Suprapubic skin (tissue), 4 donors: Measurements from ENCODE around the gene MPDZ. TPM values are rescaled to one million over a fixed set of nuclear protein-coding genes. Genes with fewer than 3 reads are reported as not detected.

Experiments used
- DNase-seq, 2 donors: peaks; one replicate each; pipeline ENCODE4 v3.0.0-alpha.2; 2019; ENCODE audit warnings: low spot score in 2 of 2
- H3K27ac ChIP-seq: fragments of 200-600 bp; sonication (generic); one replicate; pipeline ENCODE4 v1.5.1; 2019
- H3K27me3 ChIP-seq: fragments of 200-600 bp; sonication (generic); one replicate; pipeline ENCODE4 v1.5.1; 2019
- H3K36me3 ChIP-seq: fragments of 200-600 bp; sonication (generic); one replicate; pipeline ENCODE4 v1.5.1; 2019
- H3K4me1 ChIP-seq: fragments of 200-600 bp; sonication (generic); one replicate; pipeline ENCODE4 v1.5.1; 2019
- H3K4me3 ChIP-seq: fragments of 200-600 bp; sonication (generic); one replicate; pipeline ENCODE4 v1.5.1; 2019; ENCODE audit warnings: mild to moderate bottlenecking
- H3K9me3 ChIP-seq: fragments of 200-600 bp; sonication (generic); one replicate; pipeline ENCODE4 v1.5.1; 2019
- EP300 ChIP-seq: sonication (generic); formaldehyde crosslinking; IDR thresholded peaks from one replicate; pipeline ENCODE4 v1.6.1; 2017; ENCODE audit warnings: antibody characterized with exemption
- POLR2A ChIP-seq, 2 donors: fragments of 450-650 bp; IDR thresholded peaks; one replicate each; pipeline ENCODE4 v1.6.1; 2017; ENCODE audit warnings: antibody characterized with exemption in 2 of 2, mild to moderate bottlenecking in 2 of 2, moderate library complexity in 2 of 2
- POLR2AphosphoS5 ChIP-seq, 3 donors: sonication (generic); formaldehyde crosslinking; IDR thresholded peaks; one replicate each; pipeline ENCODE4 v1.6.1; 2017; ENCODE audit warnings: antibody characterized with exemption in 3 of 3
- WGBS: methylation state at CpG from one replicate; pipeline ENCODE4 v1.1.5; 2018; 5-methylcytosine and 5-hydroxymethylcytosine counted together
- total RNA-seq, 4 donors: library from RNA; depleted of rRNA; stranded (reverse); fragments of >200 nt; gene quantifications; one replicate each; pipeline ENCODE4 v1.1.0, GENCODE V29; 2016
- TF ChIP-seq, protein P1 (sequence below), 2 donors: fragments of 200-600 bp in 1 of 2; fragments of 450-650 bp in 1 of 2; sonication (generic) in 1 of 2; IDR thresholded peaks; one replicate each; pipeline ENCODE4 v1.5.1; 2016 to 2019; ENCODE audit warnings: antibody characterized with exemption in 2 of 2, mild to moderate bottlenecking in 1 of 2, moderate library complexity in 1 of 2

The MPDZ gene
- total RNA-seq, 4 donors from 2014 or later = 4.7 to 13.4 (median 9.2) TPM

DNA sequence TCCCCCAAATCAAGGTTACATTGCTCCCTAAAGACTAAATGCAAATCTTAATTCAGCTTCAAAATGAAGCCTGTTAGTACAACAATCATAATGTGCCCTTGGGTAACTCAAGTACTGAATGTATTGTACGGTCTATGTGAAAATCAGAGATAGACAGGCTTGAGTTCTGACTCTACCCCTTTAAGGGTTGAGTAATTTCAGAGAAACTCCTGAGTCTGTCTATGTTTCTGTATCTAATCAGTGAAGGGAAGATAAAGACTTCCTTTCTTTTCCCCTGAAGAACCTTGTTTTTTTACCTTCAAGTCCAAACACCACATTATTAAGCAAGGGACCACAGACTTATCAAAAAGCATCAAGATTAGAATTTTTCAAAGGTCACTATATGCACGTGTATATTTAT lies 108.2 kb downstream of the MPDZ start:
- Histone ChIP-seq H3K4me3 (no peak overlapping the region), H3K27me3 (no peaks in the 10 kb centered on the region), H3K27ac (no peak overlapping the region), H3K9me3 (no peaks in the 10 kb centered on the region), H3K4me1 (no peaks in the 10 kb centered on the region), H3K36me3 (peaks cover 13% of the 10 kb centered on the region)
- TF ChIP-seq POLR2A (IDR thresholded peaks at IDR 0.05) = no peak
- TF ChIP-seq EP300 = no peak
- no peak for TF ChIP-seq POLR2AphosphoS5 (IDR thresholded peaks at IDR 0.05)
- TF ChIP-seq, protein P1, sequence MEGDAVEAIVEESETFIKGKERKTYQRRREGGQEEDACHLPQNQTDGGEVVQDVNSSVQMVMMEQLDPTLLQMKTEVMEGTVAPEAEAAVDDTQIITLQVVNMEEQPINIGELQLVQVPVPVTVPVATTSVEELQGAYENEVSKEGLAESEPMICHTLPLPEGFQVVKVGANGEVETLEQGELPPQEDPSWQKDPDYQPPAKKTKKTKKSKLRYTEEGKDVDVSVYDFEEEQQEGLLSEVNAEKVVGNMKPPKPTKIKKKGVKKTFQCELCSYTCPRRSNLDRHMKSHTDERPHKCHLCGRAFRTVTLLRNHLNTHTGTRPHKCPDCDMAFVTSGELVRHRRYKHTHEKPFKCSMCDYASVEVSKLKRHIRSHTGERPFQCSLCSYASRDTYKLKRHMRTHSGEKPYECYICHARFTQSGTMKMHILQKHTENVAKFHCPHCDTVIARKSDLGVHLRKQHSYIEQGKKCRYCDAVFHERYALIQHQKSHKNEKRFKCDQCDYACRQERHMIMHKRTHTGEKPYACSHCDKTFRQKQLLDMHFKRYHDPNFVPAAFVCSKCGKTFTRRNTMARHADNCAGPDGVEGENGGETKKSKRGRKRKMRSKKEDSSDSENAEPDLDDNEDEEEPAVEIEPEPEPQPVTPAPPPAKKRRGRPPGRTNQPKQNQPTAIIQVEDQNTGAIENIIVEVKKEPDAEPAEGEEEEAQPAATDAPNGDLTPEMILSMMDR (IDR thresholded peaks at IDR 0.05) = no peak
- WGBS = 82% methylated on average over 2 of the region's 2 CpGs
- no peak for DNase-seq

DNA sequence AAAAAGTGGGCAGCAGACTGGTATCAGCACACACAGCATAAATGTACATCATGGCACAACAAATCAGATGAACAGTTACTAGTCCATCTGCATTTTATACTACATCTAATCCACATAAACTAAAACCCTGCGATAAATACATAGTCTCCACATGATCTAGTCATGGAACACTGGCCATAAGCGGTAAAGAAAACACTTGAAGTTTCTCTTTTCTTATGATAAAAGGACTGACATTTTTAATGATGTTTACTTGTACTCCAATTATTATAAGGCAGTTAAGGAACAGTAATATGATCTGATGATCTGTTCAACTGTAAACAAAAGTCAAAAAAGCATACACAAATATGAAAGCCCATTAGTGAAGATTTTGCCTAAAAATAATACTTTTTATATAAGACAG lies 112.5 kb downstream of the MPDZ start:
- TF ChIP-seq, protein P1 (IDR thresholded peaks at IDR 0.05) = no peak
- TF ChIP-seq POLR2AphosphoS5 (IDR thresholded peaks at IDR 0.05) (no peak), POLR2A (IDR thresholded peaks at IDR 0.05) (no peak), EP300 (no peak)
- H3K9me3 ChIP-seq = no peaks in the 10 kb centered on the region

DNA sequence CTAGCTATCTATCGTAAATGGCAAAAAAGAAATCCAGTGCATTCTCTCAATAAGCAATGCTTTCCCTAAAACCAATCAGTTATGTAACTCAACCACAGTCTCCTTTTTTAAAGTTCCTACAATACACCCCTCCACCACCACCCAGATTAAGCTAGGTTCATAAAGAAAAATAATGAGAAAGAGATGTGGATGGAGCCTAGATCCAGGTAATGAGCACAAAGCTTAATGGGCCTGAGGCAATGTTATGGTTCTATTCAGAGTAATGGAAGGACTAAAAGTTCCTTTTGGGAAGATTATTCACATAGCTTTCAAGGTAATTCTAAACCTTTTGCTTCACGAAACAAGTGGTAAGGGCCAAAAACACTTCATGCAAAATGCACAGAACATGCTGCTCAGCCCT lies 113.5 kb downstream of the MPDZ start:
- no peak for DNase-seq
- WGBS = 95% methylated on average over 2 of the region's 2 CpGs
- no peaks in the 10 kb centered on the region for H3K9me3 ChIP-seq
- no peaks in the 10 kb centered on the region for H3K4me1 ChIP-seq
- TF ChIP-seq, protein P1 (IDR thresholded peaks at IDR 0.05) = no peak
- no peak for TF ChIP-seq EP300
- no peak for TF ChIP-seq POLR2A (IDR thresholded peaks at IDR 0.05)
- no peak for TF ChIP-seq POLR2AphosphoS5 (IDR thresholded peaks at IDR 0.05)
- H3K27ac ChIP-seq = no peak overlapping the region
- H3K4me3 ChIP-seq = no peak overlapping the region
- H3K36me3 ChIP-seq = peaks cover 13% of the 10 kb centered on the region
- H3K27me3 ChIP-seq = no peaks in the 10 kb centered on the region

More for the DNA sequence above, 112.5 kb downstream of the MPDZ start:
- no peaks in the 10 kb centered on the region for H3K4me1 ChIP-seq
- no peak for DNase-seq
- no peak overlapping the region for H3K4me3 ChIP-seq
- no peak overlapping the region for H3K27ac ChIP-seq
- no peaks in the 10 kb centered on the region for H3K27me3 ChIP-seq
- WGBS = 97% methylated on average over 2 of the region's 2 CpGs
- H3K36me3 ChIP-seq = peaks cover 13% of the 10 kb centered on the region

DNA sequence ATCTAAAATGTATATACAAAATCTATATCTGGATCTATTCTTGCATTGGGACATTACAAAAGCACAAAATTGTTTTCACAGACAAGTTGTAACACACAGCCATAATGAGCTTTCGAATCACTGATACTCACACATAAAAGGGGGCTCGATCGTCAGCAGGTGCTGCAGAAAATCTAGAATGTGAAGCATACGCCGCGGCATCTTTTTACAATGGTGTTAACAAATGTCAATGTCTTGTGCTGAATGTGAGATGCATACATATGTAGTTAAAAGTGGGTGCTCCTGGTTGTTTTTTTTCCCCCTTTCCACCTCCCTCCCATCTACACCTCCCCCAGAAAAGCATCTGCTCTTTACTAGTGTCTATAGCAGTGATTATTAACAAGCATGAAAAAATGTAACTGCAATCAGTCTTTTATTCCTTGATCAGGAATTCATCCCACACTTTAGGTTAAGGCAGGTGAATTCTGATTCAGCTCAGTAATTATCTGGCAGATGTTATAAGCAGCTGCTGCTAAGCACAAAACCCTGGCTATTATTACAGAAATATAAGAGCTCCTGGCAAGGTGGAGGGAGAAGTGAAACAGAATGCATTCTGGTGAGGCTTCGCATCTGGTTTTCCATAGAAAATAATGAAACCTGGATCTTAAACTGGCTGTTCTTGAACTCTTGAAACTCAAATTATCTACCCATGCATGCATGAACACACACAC lies 114.1 kb downstream of the MPDZ start:
- Histone ChIP-seq H3K4me3 (no peak overlapping the region), H3K27ac (no peak overlapping the region), H3K27me3 (no peaks in the 10 kb centered on the region), H3K9me3 (no peaks in the 10 kb centered on the region), H3K36me3 (peaks cover 13% of the 10 kb centered on the region), H3K4me1 (no peaks in the 10 kb centered on the region)
- DNase-seq = no peak
- WGBS = 92% methylated on average over 7 of the region's 7 CpGs
- TF ChIP-seq, protein P1 (IDR thresholded peaks at IDR 0.05) = no peak
- TF ChIP-seq POLR2AphosphoS5 (IDR thresholded peaks at IDR 0.05) = no peak
- no peak for TF ChIP-seq POLR2A (IDR thresholded peaks at IDR 0.05)

DNA sequence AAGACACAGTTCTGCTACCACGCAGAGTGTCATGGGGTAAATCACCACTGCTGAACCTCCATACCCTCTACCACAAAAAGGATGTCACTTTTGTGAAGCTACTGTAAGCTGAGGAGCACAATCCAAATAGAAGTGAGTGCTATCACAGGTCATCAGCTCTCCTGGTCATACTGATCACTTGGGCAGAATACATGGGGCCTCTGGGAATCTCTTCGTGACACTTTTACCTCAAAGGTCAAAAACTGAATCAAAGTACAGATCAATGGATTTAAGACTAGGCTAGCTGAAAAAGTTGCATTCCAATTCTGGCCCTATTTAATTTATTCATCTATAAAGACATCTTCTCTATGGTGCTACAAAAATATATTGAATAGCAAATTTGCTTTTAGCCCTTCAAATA lies 115.5 kb downstream of the MPDZ start:
- H3K36me3 ChIP-seq = peaks cover 13% of the 10 kb centered on the region
- 98% methylated on average over 2 of the region's 2 CpGs for WGBS
- H3K27ac ChIP-seq = no peak overlapping the region
- DNase-seq = no peak
- no peaks in the 10 kb centered on the region for H3K9me3 ChIP-seq
- no peak for TF ChIP-seq POLR2A (IDR thresholded peaks at IDR 0.05)
- TF ChIP-seq POLR2AphosphoS5 (IDR thresholded peaks at IDR 0.05) = no peak
- TF ChIP-seq, protein P1 (IDR thresholded peaks at IDR 0.05) = no peak
- no peak for TF ChIP-seq EP300
- H3K4me3 ChIP-seq = no peak overlapping the region
- no peaks in the 10 kb centered on the region for H3K4me1 ChIP-seq
- H3K27me3 ChIP-seq = no peaks in the 10 kb centered on the region
